Activated naive CD8-positive, alpha-beta T cell treated with anti-CD3 and anti-CD28 coated beads, Interleukin-2, amount 50 U/mL, for 24 hours (primary cell): ENCODE data around the gene MAP3K12.

ENCODE experiments used
- ATAC-seq: fragments of 150-1000 bp; cut with Tn5 transposase; one replicate; pipeline ENCODE4 v1.10.0; 2021
- DNase-seq: peaks from one replicate; pipeline ENCODE4 v3.0.0; 2021
- H3K27ac Mint-ChIP-seq: one replicate; pipeline ENCODE4 v1.8.0; 2021; ENCODE audit warnings: mild to moderate bottlenecking, mixed read lengths
- H3K27me3 Mint-ChIP-seq: one replicate; pipeline ENCODE4 v1.8.0; 2021; ENCODE audit warnings: mixed read lengths
- H3K36me3 Mint-ChIP-seq: one replicate; pipeline ENCODE4 v1.8.0; 2021; ENCODE audit warnings: low read depth, mixed read lengths
- H3K4me1 Mint-ChIP-seq: one replicate; pipeline ENCODE4 v1.8.0; 2021; ENCODE audit warnings: mixed read lengths
- H3K4me3 Mint-ChIP-seq: one replicate; pipeline ENCODE4 v1.8.0; 2021; ENCODE audit warnings: mild to moderate bottlenecking, moderate library complexity, mixed read lengths
- H3K9me3 Mint-ChIP-seq: one replicate; pipeline ENCODE4 v1.8.0; 2021; ENCODE audit warnings: mixed read lengths

Gene MAP3K12

GRCh38 chr12:53430116-53430515 is 69.1 kb downstream of the MAP3K12 start:
- H3K27ac Mint-ChIP-seq, result no peak overlapping the region
- H3K27me3 Mint-ChIP-seq, result no peaks in the 10 kb centered on the region
- peaks cover 14% of the 10 kb centered on the region for H3K4me1 Mint-ChIP-seq
- DNase-seq (no peak), ATAC-seq (no peak)
- no peaks in the 10 kb centered on the region for H3K36me3 Mint-ChIP-seq
- H3K9me3 Mint-ChIP-seq, result no peaks in the 10 kb centered on the region
- H3K4me3 Mint-ChIP-seq, result no peak overlapping the region
